ENCODE data around the gene IRF2. TPM values are rescaled to one million over a fixed set of nuclear protein-coding genes. Genes with fewer than 3 reads are reported as not detected.

IRF2 gene
- polyA plus RNA-seq (2013, experiment 1 of 2; ENCODE audit: insufficient read length) = 11.6 TPM
- polyA plus RNA-seq (2013, experiment 2 of 2; ENCODE audit: insufficient read length) = 12.4 TPM

DNA sequence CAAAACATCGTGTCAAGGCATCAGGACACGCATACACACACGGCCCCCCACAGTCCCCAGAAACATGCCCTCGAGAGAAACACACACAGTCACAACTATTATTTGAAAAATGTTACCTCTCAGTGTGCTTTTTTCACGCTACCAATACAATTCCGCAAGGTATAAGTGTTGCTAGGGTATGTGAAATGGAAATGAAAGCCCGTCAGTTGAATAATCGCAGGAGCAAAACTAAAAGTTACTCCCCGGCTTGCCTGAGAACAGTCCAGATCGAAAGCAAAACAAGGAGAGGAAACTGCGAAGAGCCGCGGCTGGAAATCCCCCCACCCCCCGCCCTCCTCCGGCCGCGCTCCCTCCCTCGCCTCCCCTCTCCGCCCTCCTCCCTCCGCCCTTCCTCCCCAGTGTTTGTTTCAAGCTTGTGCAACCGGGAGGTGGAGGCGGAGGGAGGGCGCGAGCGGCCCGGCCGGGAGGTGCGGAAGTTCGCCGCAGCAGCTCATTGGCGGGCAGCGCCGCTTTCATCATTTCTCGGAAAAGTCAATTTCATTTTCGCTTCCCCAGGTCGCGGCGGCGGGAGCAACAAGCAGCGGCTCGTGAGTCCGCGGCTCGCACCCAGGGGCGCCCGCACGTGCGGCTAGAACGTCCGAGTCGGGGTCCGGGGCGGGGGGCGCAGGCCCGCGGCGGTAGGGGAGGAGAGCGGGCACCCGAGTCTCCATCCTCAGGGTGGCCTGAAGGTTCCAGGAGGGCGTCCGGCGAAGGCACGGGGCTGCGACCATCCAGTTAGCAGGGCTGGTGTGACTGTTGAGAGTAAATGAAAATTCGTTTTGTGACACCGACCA lies at the start of gene IRF2:
Gene IRF2, minus strand, starts transcription at position 288 of the 833 bp plus-strand sequence. CDS start 45,486 bp downstream, outside the sequence.
- DNase-seq = peak; percentile 98

DNA sequence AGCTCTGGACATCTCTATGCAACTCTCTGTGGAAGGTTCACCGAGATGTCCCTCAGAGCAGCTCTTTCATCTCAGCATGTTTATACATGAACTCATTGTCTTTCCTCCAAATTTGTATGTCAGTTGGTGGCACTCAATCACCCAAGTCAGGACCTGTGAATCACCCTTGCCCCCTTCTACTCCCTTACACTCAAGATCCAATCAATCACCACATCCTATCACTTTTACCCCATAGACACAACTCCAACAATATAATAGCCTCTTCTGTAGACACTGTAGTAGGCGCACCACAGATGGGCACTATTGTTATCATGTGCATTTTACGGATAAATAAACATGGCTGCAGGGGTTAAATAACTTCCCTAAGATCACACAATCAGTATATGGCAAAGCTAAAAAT lies 41.3 kb upstream of the IRF2 start:
- no peak for DNase-seq

DNA sequence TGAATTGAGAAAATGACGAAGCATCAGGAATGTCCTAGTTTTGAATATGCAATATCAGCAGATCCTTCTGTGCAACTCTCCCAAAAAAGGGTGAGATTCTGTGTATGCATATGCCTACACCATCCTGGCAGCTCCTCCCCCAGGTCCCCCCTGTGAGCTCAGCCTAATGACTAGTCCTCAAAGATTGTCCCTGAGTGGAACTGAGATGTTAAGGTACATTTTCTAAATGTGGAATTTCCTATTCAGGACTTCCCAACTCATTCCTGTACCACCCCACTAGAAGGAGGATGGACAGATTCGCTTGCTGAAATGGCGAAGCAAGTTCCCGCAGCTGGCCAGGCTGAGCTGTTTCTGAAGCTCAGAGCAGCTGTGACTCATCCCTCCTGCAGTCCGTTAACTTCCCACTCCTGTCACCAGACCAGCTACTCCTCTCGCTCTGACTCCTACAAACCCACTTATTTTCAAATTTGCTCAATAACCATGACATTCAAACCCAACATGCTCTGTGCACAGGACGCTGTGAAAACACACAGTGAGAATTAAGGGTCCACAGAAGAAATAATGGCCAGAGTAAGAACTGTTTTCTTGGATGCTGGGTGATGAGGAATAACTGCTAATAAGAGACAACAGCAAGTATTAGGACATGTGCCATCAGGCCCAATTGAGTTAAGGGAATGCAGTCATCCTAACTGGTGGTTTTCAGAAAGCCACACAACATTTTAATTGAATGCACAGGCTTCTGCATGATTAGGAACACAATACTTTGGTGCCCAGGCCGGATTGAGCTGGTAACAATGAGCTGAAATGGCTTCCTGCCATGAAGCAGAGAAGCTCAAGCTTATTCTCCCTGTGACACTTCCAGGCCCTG lies 40.0 kb upstream of the IRF2 start:
- DNase-seq = peak; percentile 83

DNA sequence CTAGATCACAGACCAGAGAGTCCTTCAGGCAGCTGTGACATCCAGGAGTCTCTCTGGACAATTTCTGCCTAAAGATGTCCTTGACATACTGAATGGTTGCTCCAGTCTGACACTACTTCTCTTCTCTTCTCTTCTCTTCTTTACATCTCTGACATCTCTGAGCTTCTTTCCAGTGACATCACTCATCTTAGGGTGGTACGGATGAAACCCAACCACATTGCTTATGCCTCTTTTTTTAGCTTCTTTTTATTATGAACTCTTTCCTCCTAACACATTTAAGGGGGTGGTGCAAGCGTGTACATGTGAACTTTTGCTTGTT lies 39.4 kb upstream of the IRF2 start:
- no peak for DNase-seq

DNA sequence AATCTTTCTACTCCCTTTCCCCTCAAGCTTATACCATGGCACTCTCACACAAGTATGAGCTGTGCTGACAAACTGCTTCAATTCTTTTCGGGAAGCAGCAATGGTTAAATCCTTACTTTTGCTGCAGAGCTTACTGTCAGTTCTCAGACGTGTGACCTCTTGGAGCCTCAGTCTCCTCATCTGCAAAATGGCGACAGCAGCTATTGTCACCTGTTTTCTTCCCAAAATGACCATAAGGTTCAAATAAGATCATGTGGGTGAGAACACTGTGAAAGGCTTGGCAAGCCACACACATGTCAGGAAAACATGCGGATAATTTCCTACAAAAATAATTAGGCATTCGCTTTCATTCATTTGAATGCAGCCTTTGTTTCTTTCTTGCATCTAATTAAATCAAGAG lies 36.8 kb upstream of the IRF2 start:
- DNase-seq = no peak

DNA sequence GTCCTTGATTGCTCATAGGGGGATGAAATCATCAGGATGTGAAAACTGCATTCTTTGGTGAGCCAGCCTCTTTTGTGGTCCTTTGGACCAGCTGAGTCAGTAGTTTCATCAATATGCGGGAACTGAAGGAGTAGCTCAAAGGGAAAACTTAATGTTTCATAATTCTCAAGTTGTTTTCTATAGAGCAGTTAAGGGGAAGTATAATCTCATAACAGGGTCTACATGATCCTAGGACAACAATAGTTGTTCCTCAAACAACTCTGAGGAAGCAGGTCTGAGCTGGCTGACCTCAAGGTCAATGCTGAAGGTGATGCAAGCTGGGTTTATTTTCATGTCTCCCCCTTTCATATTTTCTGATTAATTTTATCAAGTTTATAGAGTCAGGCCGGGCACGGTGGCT lies 36.1 kb upstream of the IRF2 start:
- no peak for DNase-seq

DNA sequence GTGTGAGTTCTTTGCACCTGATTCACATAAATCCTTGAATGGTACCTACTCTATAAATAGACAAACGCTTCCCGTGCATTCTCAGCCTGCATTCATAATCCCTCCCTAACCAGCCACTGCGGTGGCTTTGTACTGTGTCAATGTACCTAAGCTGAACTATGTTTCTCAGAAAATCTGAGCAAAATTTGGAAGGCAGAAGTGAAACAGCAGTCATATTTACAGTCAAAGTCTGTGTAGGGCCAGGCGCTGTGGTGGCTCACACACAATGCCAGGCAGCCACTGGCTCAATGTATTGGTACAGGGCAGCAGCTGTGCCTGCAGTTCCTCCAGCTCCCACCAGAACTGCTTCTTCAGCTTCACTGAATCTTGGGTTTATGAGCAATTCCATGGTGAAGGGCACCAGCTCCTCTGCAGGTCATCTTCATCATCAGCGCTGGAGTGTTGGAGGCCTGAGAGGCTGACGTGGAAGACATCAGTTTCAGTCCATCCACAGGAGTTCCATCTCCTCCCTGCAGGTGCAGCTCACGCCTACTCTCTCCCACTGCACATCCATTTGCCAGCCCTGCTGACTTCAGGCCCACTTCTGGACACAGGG lies 32.3 kb upstream of the IRF2 start:
- DNase-seq = no peak

DNA sequence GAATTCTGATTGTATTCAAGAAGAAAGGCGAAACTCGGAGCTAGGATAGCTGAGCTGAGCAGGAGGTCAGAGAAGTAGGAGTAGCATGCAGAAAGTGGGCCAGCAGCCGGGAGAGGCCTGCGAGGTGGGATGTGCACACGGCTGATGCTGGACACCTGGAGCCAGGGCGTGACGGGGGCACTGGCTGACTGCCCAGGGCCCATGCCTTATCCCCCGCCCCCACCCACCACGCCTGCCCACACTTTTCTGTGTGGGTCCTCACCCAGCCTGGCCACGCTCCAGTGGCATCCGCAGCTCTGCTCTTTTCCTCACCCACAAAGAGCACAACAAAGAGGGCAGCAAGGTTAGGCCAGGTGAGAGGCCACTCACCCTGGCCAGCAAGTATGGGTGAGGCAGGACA lies 30.0 kb upstream of the IRF2 start:
- no peak for DNase-seq

DNA sequence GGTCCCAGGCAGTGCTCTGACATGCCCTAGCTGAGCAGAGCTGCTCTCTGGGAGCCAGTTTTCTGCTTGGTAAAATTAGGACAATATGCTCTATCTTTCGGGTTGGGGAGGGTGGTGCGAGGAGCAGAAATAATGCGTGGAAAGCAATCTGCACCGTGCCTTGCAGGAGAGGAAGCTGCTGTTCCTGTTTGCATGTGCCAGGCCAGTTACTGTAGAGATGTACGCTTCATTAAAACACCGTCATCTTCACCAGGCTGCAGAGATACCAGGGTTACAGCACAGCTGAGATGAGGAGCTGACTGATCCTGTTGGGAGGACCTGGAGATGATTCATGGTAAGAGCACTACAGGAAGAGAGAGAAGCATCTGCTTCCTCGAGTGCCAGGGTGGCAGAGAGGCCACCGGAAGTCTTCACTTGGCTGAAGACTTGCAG lies 29.5 kb upstream of the IRF2 start:
- peak; percentile 55 for DNase-seq

DNA sequence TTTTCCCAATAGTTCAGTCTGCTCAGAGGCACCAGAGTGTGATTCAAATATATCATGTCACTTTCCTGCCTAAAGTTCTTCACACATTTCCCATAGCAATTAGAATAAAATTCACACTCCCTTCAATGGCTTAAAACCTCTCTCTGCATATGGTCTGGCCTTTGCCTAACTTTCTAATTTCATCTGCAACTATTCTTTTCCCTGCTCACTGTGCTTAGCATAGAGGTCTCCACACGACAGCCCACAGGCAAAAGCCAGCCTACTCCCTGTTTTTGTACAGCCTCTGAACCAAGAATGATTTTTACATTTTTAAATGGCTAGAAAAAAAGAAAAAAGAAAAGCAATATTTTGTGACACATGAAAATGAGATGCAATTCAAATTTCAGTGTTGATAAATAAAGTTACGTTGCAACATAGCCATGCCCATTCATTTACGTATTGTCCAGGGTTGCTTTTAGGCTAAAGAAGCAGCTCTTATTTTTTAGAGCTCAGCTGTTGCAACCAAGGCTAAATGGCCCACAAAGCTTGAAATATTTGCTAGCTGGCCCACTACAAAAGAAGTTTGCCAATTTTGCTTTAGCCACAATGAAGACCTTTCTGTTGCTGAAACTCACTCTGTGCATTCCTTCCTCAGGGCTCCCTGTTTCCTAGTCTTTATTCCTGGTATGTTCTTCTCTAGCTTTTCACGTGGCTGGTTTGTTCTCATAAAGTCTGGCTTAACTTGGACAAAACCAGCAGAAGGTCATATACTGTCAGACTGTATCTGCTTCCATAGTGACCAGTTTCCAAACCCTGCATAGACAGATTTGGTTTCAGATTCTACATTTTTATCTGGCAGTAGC lies 26.6 kb upstream of the IRF2 start:
- no peak for DNase-seq

DNA sequence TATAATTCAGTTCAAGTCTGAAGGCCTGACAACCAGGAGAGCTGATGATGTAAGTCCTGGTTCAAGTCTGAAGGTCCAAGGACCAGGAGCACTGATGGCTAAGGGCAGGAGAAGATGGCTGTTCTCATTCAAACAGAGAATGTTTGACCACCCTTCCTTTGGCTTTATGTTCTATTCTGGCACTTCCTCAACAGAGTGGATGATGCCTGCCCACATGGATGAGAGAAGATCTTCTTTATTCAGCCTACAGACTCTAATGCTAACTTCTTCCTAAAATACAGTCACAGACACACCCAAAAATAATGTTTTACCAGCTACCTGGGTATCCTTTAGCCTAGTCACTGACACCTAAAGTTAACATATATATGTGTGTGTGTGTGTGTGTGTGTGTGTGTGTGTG lies 25.6 kb upstream of the IRF2 start:
- DNase-seq = no peak

DNA sequence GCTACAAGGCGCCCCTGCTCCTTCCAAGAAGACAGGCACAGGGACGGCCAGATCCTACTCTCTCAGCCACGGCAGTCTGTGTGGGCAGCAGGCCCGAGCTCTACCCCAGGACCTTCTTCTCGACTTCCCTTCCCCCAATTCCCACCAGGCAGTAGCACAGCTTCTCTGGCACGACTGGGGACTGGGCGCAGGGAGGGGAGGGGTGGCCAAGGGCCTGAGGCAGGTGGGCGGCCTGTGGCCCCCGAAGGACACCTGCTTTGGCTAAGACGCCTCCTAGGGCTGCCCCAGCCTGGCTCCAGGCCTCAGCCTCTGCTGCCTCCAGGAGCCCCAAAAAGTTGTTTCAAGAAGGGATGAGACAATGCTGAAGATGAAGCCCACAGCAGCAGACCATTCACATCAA lies 24.2 kb upstream of the IRF2 start:
- no peak for DNase-seq

DNA sequence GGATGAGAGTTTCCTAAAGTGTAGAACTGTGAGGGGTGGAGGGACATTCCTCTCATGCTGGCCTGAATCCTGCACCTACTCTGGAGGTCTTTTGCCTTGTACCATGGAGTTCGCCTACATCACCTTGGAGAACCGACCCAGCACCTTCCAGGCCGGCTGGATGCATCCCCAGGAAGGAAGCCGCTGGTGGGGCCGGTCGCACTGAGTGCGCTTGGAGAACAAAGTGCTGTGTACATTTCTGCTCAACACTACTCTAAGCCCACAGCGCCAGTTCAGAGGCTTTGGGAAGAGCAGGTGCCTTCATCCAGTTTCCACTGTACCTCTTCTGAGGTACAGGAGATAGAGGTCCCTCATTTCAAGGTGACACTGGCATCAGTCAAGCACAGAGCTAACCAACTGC lies 15.4 kb upstream of the IRF2 start:
- no peak for DNase-seq

DNA sequence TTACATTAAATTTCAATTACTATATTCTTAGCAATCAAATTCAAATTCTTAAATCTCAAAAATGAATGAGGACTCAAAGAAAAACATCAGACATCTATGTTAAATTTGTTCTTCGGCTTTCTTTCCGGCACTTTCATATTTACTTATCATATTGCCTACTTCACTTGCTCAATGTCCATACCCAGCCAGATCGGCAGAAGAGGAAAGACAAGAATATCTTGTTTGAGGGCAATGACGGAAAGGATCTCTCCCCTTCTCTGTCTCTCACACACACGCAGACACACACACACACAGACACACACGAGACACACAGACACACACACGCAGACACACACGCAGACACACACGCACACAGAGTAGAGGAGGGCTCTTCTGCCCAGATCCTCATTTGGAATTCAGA lies 13.2 kb upstream of the IRF2 start:
- DNase-seq = no peak

DNA sequence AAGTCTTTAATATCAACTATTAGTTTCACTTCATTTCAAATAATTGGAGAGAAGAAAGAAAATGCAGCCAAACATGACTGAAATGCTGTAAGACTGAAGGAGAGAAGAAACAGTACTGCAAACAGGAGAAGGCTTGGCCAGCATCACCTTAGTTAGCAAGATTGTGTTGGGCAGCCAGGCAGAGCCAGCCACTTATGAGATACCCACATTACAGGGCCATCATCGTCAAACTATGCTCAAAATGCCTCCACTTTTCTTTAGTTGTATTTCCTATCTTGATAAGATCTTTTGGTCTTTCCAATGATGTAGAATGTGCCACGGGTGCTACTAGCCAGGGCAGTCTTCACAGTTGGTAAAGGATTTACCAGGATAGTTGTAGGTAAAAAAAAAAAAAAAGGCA lies 10.9 kb upstream of the IRF2 start:
- DNase-seq = no peak

DNA sequence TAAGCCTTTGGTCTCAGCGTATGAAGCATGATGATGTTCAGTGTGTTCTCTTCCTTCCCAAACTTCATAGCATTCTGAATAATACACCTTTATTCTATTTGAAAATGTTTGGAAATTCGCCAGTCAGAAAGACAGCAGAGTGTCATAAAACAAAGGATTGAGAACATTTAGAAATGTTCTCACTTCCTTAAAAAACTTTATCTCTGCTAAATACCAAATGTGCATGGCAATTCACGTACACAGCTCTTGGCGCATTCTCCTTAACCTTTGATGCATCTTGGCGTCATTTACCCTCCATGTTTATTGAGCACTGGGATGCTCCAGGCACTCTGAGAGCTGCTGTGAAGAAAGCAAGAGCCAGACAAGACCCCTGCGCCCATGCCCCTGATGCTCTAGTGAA lies 7.2 kb upstream of the IRF2 start:
- DNase-seq = no peak

DNA sequence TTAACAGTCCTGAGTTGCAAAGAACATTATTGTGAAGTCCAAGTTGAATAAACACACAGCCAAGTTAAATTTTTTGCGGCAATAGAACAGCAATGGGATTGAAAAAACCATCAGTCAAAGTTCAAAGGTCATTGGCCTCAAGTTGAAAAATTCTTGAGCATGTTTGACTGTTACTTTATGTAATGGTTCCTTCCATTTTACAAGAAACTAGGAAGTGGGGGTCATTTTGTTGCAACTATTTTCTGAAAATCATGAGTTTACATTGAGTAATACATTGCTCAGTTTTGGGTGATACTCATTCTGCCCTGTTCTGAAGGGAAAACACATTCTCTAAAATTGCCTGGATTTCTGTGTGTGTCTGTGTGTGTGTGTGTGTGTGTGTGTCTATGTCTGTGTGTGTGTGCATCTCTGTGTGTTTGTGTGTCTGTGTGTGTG lies 5.2 kb upstream of the IRF2 start:
- DNase-seq = no peak

DNA sequence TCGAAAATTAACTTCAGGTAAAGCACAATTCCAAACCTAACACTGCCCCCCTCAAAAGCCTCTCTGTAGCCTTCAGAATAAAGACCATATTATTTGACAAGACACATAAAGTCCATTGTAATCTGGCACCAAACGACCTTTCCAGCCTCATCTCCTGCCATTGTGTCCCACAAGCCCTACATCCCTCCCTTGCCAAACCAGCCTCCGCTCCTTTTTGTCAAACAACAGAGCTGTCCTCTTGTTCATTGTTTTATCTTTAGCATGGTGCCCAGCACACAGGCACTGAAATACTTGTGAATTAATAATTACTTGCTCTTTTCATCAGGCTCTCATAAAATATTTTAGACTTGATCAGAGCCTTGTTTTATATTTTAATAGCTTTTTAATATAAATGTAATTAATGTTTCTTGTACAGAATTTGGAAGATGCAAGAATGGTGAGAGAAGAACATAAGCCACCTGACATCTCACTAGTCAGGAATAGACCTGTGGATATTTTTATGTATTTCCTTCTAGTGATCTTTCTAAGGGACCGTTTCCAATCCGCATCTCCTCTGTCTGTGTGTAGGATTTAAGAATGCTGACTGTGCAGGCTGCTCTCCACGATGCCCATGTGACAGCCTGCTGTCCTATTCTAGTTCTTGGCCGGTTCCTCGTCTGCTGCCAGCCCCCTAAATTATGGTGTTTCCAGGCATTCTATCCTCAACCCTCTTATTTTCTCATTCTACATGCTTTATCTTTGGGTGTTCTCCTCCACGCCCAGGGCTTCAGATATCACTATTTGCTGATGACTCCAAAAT lies 3.0 kb upstream of the IRF2 start:
- DNase-seq = no peak

DNA sequence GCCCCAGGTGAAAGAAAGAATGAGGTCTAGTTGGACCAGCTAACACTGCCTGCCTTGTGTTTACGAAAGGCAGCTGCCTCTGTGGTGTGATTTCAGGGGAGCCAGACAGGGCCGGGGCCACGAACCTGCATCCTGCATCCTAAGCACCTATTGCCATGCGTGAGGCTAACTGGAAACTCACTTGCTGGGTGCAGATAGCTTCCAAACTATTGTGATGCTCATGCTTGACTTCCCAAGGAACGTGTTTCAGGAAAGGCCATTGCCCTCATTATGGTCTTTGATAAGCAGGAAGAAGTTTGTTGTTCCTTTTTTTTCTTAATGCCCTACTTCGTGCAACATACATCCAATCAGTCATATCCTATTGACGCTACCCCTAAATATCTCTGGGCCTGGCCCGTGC lies 2.3 kb upstream of the IRF2 start:
- no peak for DNase-seq

DNA sequence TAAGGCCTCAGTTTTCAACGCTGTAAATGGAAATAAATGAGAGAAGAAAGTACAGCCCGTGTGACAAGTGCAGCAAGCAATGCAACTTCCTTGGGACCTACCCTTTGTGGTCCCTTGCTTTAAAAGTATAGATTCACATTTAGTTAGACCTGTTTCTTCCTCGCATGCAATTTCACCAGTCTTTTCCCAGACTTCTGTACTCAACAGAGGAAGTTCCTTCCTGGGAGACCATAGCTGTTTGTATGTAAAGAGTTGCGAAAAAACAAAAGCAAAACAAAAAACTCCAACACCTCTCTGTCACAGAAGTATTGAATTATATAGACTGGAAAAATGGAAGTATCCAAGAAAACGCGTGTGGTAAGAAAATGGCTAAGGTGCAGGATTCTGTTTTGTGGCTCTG lies 1.1 kb upstream of the IRF2 start:
- DNase-seq = no peak

DNA sequence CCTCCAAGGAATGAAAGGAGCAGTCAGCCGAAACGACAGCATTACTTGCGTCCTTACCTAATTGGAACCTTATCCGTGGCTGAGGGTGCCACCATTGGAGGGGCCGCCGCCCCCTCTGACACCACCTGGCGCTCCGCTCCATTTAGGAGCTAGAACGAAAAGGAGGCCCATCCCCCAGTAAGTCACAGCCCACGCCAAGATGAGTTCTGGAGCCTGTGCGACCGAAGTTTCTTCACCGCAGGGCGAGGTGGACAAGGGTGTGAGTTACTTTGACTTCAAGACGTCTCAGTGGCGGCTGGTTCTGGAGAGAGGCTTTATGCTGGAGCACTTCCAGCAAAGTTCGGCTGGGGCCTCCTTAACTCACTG lies 729 bp upstream of the IRF2 start:
- DNase-seq = peak; percentile 24

All from fibroblast of skin of scalp (primary cell).